ENCODE data around the gene TMEM101. TPM values are rescaled to one million over a fixed set of nuclear protein-coding genes. Genes with fewer than 3 reads are reported as not detected.
A peak's percentile ranks its signal among the peaks of the same experiment; 100 is the strongest.
"Not testable (repeated sequence)": the region's sequence is repeated elsewhere in the genome, so short reads cannot be mapped to it uniquely, and the experiment has no call there.

TMEM101 gene
- total RNA-seq, 1 experiment from 2014 or later = 54.9 TPM

GRCh38 chr17:44024271-44024663 is 9.5 kb upstream of the TMEM101 start:
- DNase-seq (ENCODE audit: low spot score) = no peak

GRCh38 chr17:44023545-44024270 is 8.9 kb upstream of the TMEM101 start:
- no peak for DNase-seq (ENCODE audit: low spot score)

GRCh38 chr17:44022246-44022645 is 7.5 kb upstream of the TMEM101 start:
- DNase-seq (ENCODE audit: low spot score) = no peak

- DNase-seq (ENCODE audit: low spot score) = not testable (repeated sequence)
These were observed 6.5 kb upstream of the TMEM101 start for GRCh38 chr17:44021227-44021626.

GRCh38 chr17:44014133-44014436 is 678 bp downstream of the TMEM101 start:
- DNase-seq (ENCODE audit: low spot score) = no peak

- no peak for DNase-seq (ENCODE audit: low spot score)
These were observed 1.9 kb downstream of the TMEM101 start for GRCh38 chr17:44012874-44013273.

- DNase-seq (ENCODE audit: low spot score) = no peak
These were observed 2.4 kb downstream of the TMEM101 start for GRCh38 chr17:44012391-44012790.

GRCh38 chr17:44011876-44012275 is 2.9 kb downstream of the TMEM101 start:
- DNase-seq (ENCODE audit: low spot score) = no peak

GRCh38 chr17:44010966-44011647 is 3.7 kb downstream of the TMEM101 start:
- peak; percentile 84 for DNase-seq (ENCODE audit: low spot score)

GRCh38 chr17:44008205-44008909 is 6.4 kb downstream of the TMEM101 start:
- no peak for DNase-seq (ENCODE audit: low spot score)

- no peak for DNase-seq (ENCODE audit: low spot score)
These were observed 7.2 kb downstream of the TMEM101 start for GRCh38 chr17:44007346-44008204.

- DNase-seq (ENCODE audit: low spot score) = peak; percentile 95
These were observed 8.0 kb downstream of the TMEM101 start for GRCh38 chr17:44006598-44007345.

GRCh38 chr17:44006272-44006597 is 8.5 kb downstream of the TMEM101 start:
- DNase-seq (ENCODE audit: low spot score) = no peak

GRCh38 chr17:44005527-44006271 is 9.1 kb downstream of the TMEM101 start:
- no peak for DNase-seq (ENCODE audit: low spot score)

- DNase-seq (ENCODE audit: low spot score) = no peak
These were observed 9.8 kb downstream of the TMEM101 start for GRCh38 chr17:44004761-44005526.

- DNase-seq (ENCODE audit: low spot score) = no peak
These were observed 10.5 kb downstream of the TMEM101 start, which contains the start of gene NAGS for GRCh38 chr17:44004077-44004760. Gene NAGS, plus strand, starts transcription at chr17:44004622. Its CDS starts 42 bp downstream, at chr17:44004664.

GRCh38 chr17:44002141-44002848 is 12.5 kb downstream of the TMEM101 start:
- no peak for DNase-seq (ENCODE audit: low spot score)

- DNase-seq (ENCODE audit: low spot score) = no peak
These were observed 13.3 kb downstream of the TMEM101 start for GRCh38 chr17:44001461-44001920.

Data from H4 (cell line).